Stomach (tissue), 9 donors: Measurements from ENCODE around the gene SLC6A15. TPM values are rescaled to one million over a fixed set of nuclear protein-coding genes. Genes with fewer than 3 reads are reported as not detected.
A peak's percentile ranks its signal among the peaks of the same experiment; 100 is the strongest.

Source experiments
- DNase-seq, 2 donors: peaks; one replicate each; pipeline versions ENCODE4 v3.0.0 to v3.0.0-alpha.2; 2013 to 2019
- H3K27ac ChIP-seq, 5 donors: fragments of 200-600 bp in 4 of 5; sonication (generic) in 4 of 5; one replicate each; pipeline ENCODE4 v1.5.1; 2013 to 2019; ENCODE audit warnings: mild to moderate bottlenecking in 1 of 5, moderate library complexity in 1 of 5
- H3K27me3 ChIP-seq, 3 donors: fragments of 200-600 bp; sonication (generic); one replicate each; pipeline ENCODE4 v1.5.1; 2017 to 2019; ENCODE audit warnings: mixed run types in 1 of 3
- H3K36me3 ChIP-seq, 4 donors: fragments of 200-600 bp; sonication (generic); 1 replicate in 3 of 4; 2 replicates in 1 of 4; pipeline ENCODE4 v1.5.1; 2016 to 2019
- H3K4me1 ChIP-seq, 4 donors: fragments of 200-600 bp; sonication (generic); one replicate each; pipeline ENCODE4 v1.5.1; 2016 to 2019
- H3K4me3 ChIP-seq, 4 donors: fragments of 200-600 bp; sonication (generic) in 3 of 4; one replicate each; pipeline ENCODE4 v1.5.1; 2016 to 2019; ENCODE audit warnings: mild to moderate bottlenecking in 1 of 4
- H3K9me3 ChIP-seq, 4 donors: fragments of 200-600 bp; sonication (generic); one replicate each; pipeline ENCODE4 v1.5.1; 2016 to 2019
- EP300 ChIP-seq: sonication (generic); formaldehyde crosslinking; IDR thresholded peaks from one replicate; pipeline ENCODE4 v1.6.1; 2017; ENCODE audit warnings: antibody characterized with exemption
- POLR2A ChIP-seq, 4 donors: fragments of 450-650 bp; IDR thresholded peaks; one replicate each; pipeline ENCODE4 v1.6.1; 2016; ENCODE audit warnings: antibody characterized with exemption in 4 of 4, control low read depth in 2 of 4, mild to moderate bottlenecking in 1 of 4, moderate library complexity in 1 of 4
- POLR2AphosphoS5 ChIP-seq, 3 donors: sonication (generic); formaldehyde crosslinking; IDR thresholded peaks; one replicate each; pipeline ENCODE4 v1.6.1; 2016; ENCODE audit warnings: antibody characterized with exemption in 3 of 3
- WGBS, 5 donors: extraction: QIAGEN DNeasy Blood & Tissue Kit in 3 of 5; methylation state at CpG; one replicate each; pipeline versions ENCODE4 v1.1.5 to v1.1.7; 2013 to 2018; 5-methylcytosine and 5-hydroxymethylcytosine counted together
- intact Hi-C: fragments of 100-400 bp; cut with DNase I; formaldehyde crosslinking; loops from one replicate; pipeline ENCODE4 v1.15.1; 2023; ENCODE audit warnings: low total_unique reads
- polyA plus RNA-seq, 3 donors: library from polyadenylated mRNA; stranded (reverse); fragments of 200-250 nt; gene quantifications; one replicate each; pipeline ENCODE4 v1.2.3, GENCODE V29; 2013
- total RNA-seq, 5 donors: library from RNA; depleted of rRNA; stranded (reverse); fragments of >200 nt; gene quantifications; one replicate each; pipeline versions ENCODE4 v1.1.0 to v1.2.3, GENCODE V29; 2014 to 2016
- TF ChIP-seq, protein P1 (sequence below), 7 experiments: fragments of 450-650 bp in 4 of 7; fragments of 200-600 bp in 3 of 7; sonication (generic) in 3 of 7; IDR thresholded peaks; one replicate each; pipeline ENCODE4 v1.5.1; 2016 to 2019; ENCODE audit warnings: antibody characterized with exemption in 7 of 7, control low read depth in 2 of 7, mild to moderate bottlenecking in 1 of 7
- donor health status: healthy with polysubstance abuse.
- donor health status: Bipolar disorder and iron deficiency.
- donor health status: healthy.

SLC6A15 gene
- total and polyA plus RNA-seq, 8 donors = 1.5 to 2.6 TPM; not detected in 6

DNA sequence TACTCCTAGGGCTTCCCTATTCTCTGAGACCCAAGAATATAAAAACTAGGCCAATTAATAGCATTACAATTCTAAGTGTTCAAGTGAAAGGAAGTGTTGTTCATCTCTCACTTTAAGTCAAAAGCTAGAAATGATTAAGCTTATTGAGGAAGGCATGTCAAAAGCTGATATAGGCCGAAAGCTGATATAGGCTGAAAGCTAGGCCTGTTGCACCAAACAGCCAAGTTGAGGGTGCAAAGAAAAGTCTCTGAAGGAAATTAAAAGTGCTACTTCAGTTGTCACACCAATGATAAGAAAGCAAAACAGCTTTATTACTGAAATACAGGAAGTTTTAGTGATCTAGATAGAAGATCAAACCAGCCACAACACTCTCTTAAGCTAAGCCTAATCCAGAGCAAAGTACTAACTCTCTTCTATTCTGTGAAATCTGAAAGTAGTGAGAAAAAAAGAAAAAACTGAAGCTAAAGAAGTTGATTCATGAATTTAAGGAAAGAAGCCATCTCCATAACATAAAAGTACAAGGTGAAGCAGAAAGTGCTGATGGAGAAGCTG lies 68.9 kb downstream of the SLC6A15 start:
- no peaks in the 10 kb centered on the region for H3K36me3 ChIP-seq
- H3K9me3 ChIP-seq = no peaks in the 10 kb centered on the region
- TF ChIP-seq POLR2AphosphoS5 (IDR thresholded peaks at IDR 0.05) = no peak
- TF ChIP-seq, protein P1, sequence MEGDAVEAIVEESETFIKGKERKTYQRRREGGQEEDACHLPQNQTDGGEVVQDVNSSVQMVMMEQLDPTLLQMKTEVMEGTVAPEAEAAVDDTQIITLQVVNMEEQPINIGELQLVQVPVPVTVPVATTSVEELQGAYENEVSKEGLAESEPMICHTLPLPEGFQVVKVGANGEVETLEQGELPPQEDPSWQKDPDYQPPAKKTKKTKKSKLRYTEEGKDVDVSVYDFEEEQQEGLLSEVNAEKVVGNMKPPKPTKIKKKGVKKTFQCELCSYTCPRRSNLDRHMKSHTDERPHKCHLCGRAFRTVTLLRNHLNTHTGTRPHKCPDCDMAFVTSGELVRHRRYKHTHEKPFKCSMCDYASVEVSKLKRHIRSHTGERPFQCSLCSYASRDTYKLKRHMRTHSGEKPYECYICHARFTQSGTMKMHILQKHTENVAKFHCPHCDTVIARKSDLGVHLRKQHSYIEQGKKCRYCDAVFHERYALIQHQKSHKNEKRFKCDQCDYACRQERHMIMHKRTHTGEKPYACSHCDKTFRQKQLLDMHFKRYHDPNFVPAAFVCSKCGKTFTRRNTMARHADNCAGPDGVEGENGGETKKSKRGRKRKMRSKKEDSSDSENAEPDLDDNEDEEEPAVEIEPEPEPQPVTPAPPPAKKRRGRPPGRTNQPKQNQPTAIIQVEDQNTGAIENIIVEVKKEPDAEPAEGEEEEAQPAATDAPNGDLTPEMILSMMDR (IDR thresholded peaks at IDR 0.05) = no peak
- TF ChIP-seq EP300 = no peak
- no peak for TF ChIP-seq POLR2A (IDR thresholded peaks at IDR 0.05)
- WGBS, 5 donors = 77 to 85% (median 83%) methylated on average over 1 of the region's 1 CpG
- intact Hi-C loops = no loop called here
- H3K4me3 ChIP-seq = no peak overlapping the region
- H3K27me3 ChIP-seq = no peaks in the 10 kb centered on the region
- H3K27ac ChIP-seq = no peak overlapping the region
- no peaks in the 10 kb centered on the region for H3K4me1 ChIP-seq
- DNase-seq = no peak

DNA sequence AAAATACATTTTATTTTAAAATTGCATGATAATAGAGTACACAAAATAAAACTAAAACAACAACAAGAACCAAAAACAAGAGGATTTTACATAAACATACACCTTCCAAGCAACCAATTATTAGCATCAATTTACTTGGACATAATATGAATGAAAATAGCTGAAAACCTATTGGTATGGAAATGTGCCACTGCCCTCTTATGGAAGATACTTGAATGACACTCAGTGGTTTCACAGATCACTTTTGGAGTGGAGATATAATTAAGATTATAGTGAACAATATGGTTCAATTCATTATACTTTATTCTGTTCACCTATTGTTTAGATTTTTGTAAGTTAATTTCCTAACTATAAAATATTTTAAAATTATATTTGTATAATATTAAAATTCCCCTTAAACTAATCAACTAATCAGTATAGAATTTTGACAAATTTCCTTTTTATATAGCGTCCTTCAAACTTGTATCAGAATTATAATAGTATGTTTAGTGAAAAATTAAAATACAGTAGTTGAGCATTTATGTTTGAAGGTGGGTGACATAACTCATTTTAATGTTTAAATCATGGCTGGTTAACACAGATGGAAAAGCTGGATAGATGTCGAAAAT lies 70.1 kb downstream of the SLC6A15 start:
- Histone ChIP-seq H3K4me3 (no peak overlapping the region), H3K36me3 (no peaks in the 10 kb centered on the region), H3K27ac (no peak overlapping the region), H3K27me3 (no peaks in the 10 kb centered on the region), H3K4me1 (no peaks in the 10 kb centered on the region), H3K9me3 (no peaks in the 10 kb centered on the region)
- peak in 1 of 2 donors; percentile 66 for DNase-seq
- intact Hi-C loops = no loop called here
- no peak for TF ChIP-seq EP300
- TF ChIP-seq POLR2AphosphoS5 (IDR thresholded peaks at IDR 0.05) = no peak
- no peak for TF ChIP-seq POLR2A (IDR thresholded peaks at IDR 0.05)
- TF ChIP-seq, protein P1 (IDR thresholded peaks at IDR 0.05) = peak in 3 of 7 experiments; percentile 31 to 40 (median 33)
- WGBS, 5 donors = 90 to 98% (median 94%) methylated on average over 2 of the region's 2 CpGs

DNA sequence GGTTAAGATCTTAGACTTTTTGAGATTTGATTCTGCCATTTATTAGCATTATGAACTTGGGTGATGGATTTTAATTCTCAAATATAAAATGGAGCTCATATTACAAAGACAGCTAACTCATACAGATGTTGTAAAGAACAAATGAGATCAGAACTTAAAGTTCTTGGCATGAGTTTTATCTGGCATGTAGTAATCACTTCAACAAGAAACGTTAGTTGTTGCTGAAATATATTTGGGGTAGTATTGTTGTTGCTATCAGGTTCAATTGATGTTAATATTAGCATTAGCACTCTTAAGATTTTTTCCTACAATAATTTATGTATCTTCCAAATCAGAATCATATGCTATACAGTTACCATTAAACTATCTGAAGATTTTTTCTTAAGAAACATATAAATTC lies 71.0 kb downstream of the SLC6A15 start:
- Histone ChIP-seq H3K4me3 (no peak overlapping the region), H3K36me3 (no peaks in the 10 kb centered on the region), H3K27ac (no peak overlapping the region), H3K9me3 (no peaks in the 10 kb centered on the region), H3K4me1 (no peaks in the 10 kb centered on the region), H3K27me3 (no peaks in the 10 kb centered on the region)
- 8 to 21% (median 16%) methylated on average over 1 of the region's 1 CpG for WGBS, 5 donors
- DNase-seq = no peak
- TF ChIP-seq POLR2AphosphoS5 (IDR thresholded peaks at IDR 0.05) (no peak), EP300 (no peak), POLR2A (IDR thresholded peaks at IDR 0.05) (no peak)
- TF ChIP-seq, protein P1 (IDR thresholded peaks at IDR 0.05) = no peak
- intact Hi-C loops = no loop called here

DNA sequence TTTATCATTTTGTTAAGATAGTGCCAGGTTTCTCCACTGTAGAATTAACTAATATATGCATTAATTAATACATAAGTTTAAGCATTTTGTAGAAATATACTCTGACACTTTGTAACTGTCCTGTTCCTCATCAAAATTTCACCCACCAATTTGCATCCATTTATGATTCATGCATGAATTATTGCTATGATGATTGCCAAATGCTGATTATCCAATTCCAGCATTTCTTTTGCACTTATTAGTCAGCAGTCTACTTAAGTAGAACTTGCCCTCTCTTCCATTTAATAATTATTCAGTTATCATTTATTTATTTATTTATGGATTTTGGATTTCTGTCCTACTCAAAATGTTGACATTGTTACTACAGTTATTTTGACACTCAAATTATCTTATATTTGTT lies 72.2 kb downstream of the SLC6A15 start:
- Histone ChIP-seq H3K27ac (no peak overlapping the region), H3K4me3 (no peak overlapping the region), H3K36me3 (no peaks in the 10 kb centered on the region), H3K4me1 (no peaks in the 10 kb centered on the region), H3K9me3 (no peaks in the 10 kb centered on the region), H3K27me3 (no peaks in the 10 kb centered on the region)
- intact Hi-C loops = no loop called here
- no peak for DNase-seq
- TF ChIP-seq EP300 (no peak), POLR2AphosphoS5 (IDR thresholded peaks at IDR 0.05) (no peak), POLR2A (IDR thresholded peaks at IDR 0.05) (no peak)
- TF ChIP-seq, protein P1 (IDR thresholded peaks at IDR 0.05) = no peak
